SK-N-SH (cell line): ENCODE results near the gene GJA3. TPM values are rescaled to one million over a fixed set of nuclear protein-coding genes. Genes with fewer than 3 reads are reported as not detected.

Experiments
- CTCF ChIA-PET: fragments of 300-600, 350-600 bp; formaldehyde crosslinking; extraction: SDS; loops from one replicate; lab custom pipeline; 2021; lab: Yijun Ruan, JAX
- POLR2A ChIA-PET: fragments of 350-600 bp; sonication (Branson Sonifier 250); formaldehyde crosslinking; extraction: SDS; loops from one replicate; lab custom pipeline; 2020; ENCODE audit warnings: antibody characterized with exemption, inconsistent platforms; lab: Yijun Ruan, JAX
- DNase-seq: peaks from one replicate; pipeline ENCODE4 v3.0.0; 2012
- H2AFZ ChIP-seq: fragments of 200-600 bp; sonication (generic); 2 replicates; pipeline ENCODE4 v1.8.1; 2016; ENCODE audit warnings: antibody characterized with exemption, mild to moderate bottlenecking, low read depth
- H3F3A ChIP-seq: fragments of 200-600 bp; sonication (generic); replicated peaks from 2 replicates; pipeline ENCODE3; 2016; ENCODE audit warnings: antibody characterized with exemption, mild to moderate bottlenecking; ENCODE audit not compliant: insufficient read depth
- H3K27ac ChIP-seq, 2 experiments: fragments of 200-500 bp in 1 of 2; fragments of 200-600 bp in 1 of 2; sonication (Bioruptor generic) in 1 of 2; sonication (generic), shearing (Covaris generic) in 1 of 2; 2 replicates each; pipeline versions ENCODE4 v1.5.1 to v1.6.1; 2014 to 2016; ENCODE audit warnings: low read depth in 2 of 2, inconsistent platforms in 1 of 2, low read length in 1 of 2, mild to moderate bottlenecking in 1 of 2, mixed read lengths in 1 of 2
- H3K27me3 ChIP-seq: fragments of 200-600 bp; sonication (generic), shearing (Covaris generic); 2 replicates; pipeline ENCODE4 v1.6.1; 2016; ENCODE audit warnings: mixed run types; ENCODE audit not compliant: insufficient read depth
- H3K36me3 ChIP-seq, 2 experiments: fragments of 200-500 bp in 1 of 2; fragments of 200-600 bp in 1 of 2; sonication (Bioruptor generic) in 1 of 2; sonication (generic) in 1 of 2; replicated peaks in 1 of 2; 2 replicates each; pipeline versions ENCODE3 to v1.5.1; 2014 to 2016; ENCODE audit warnings: low read length in 1 of 2, mild to moderate bottlenecking in 1 of 2; ENCODE audit not compliant: insufficient read depth in 2 of 2, control insufficient read depth in 1 of 2
- H3K4me1 ChIP-seq, 2 experiments: fragments of 200-500 bp in 1 of 2; fragments of 200-600 bp in 1 of 2; sonication (Bioruptor generic) in 1 of 2; sonication (generic), shearing (Covaris generic) in 1 of 2; 2 replicates each; pipeline versions ENCODE4 v1.5.1 to v1.6.1; 2014 to 2016; ENCODE audit warnings: low read depth in 1 of 2, low read length in 1 of 2, mixed run types in 1 of 2; ENCODE audit not compliant: insufficient read depth in 2 of 2, control insufficient read depth in 1 of 2
- H3K4me2 ChIP-seq: fragments of 200-600 bp; sonication (generic), shearing (Covaris generic); 2 replicates; pipeline ENCODE4 v1.6.1; 2017; ENCODE audit warnings: mixed run types
- H3K4me3 ChIP-seq, 2 experiments: fragments of 200-500 bp in 1 of 2; fragments of 200-600 bp in 1 of 2; sonication (Bioruptor generic) in 1 of 2; sonication (generic), shearing (Covaris generic) in 1 of 2; 2 replicates each; pipeline versions ENCODE4 v1.5.1 to v1.8.1; 2014 to 2016; ENCODE audit warnings: low read depth in 2 of 2, inconsistent platforms in 1 of 2, low read length in 1 of 2, mild to moderate bottlenecking in 1 of 2, mixed read lengths in 1 of 2, moderate library complexity in 1 of 2
- H3K79me2 ChIP-seq: fragments of 200-600 bp; sonication (generic); 2 replicates; pipeline ENCODE4 v1.8.1; 2017; ENCODE audit warnings: mild to moderate bottlenecking; ENCODE audit not compliant: insufficient read depth
- H3K9ac ChIP-seq: fragments of 200-600 bp; sonication (generic); 2 replicates; pipeline ENCODE4 v1.6.1; 2017; ENCODE audit warnings: mixed run types
- H3K9me2 ChIP-seq: fragments of 200-600 bp; sonication (generic); 2 replicates; pipeline ENCODE4 v1.6.1; 2017; ENCODE audit warnings: mixed run types
- H3K9me3 ChIP-seq: fragments of 200-600 bp; sonication (generic); 2 replicates; pipeline ENCODE4 v1.6.1; 2017; ENCODE audit warnings: mixed run types, mild to moderate bottlenecking, moderate library complexity
- H4K20me1 ChIP-seq: fragments of 200-600 bp; sonication (generic); 2 replicates; pipeline ENCODE4 v1.6.1; 2017; ENCODE audit warnings: mild to moderate bottlenecking, mixed run types; ENCODE audit not compliant: insufficient read depth
- CHD2 ChIP-seq: fragments of 150-350 bp; IDR thresholded peaks from 2 replicates; pipeline ENCODE4 v1.6.1; 2018; ENCODE audit warnings: low read length; ENCODE audit not compliant: partially characterized antibody
- ELF1 ChIP-seq: IDR thresholded peaks from 2 replicates; pipeline ENCODE4 v1.4.0; 2012
- EZH2phosphoT487 ChIP-seq: fragments of 200-600 bp; sonication (generic); IDR thresholded peaks from 2 replicates; pipeline ENCODE4 v1.6.1; 2017; ENCODE audit warnings: low read depth, mixed run types, mild to moderate bottlenecking, antibody characterized with exemption, moderate library complexity, borderline replicate concordance
- FOSL2 ChIP-seq: IDR thresholded peaks from 2 replicates; pipeline ENCODE4 v1.4.0; 2012; ENCODE audit warnings: low read depth, mild to moderate bottlenecking, moderate library complexity, borderline replicate concordance
- GABPA ChIP-seq: IDR thresholded peaks from 2 replicates; pipeline ENCODE4 v1.4.0; 2012; ENCODE audit warnings: low read depth, mild to moderate bottlenecking
- MEF2A ChIP-seq: IDR thresholded peaks from 2 replicates; pipeline ENCODE4 v1.4.0; 2012; ENCODE audit warnings: low read depth, borderline replicate concordance
- POLR2AphosphoS5 ChIP-seq: IDR thresholded peaks from 2 replicates; pipeline ENCODE4 v1.6.1; 2012; ENCODE audit warnings: low read depth, low read length
- RCOR1 ChIP-seq: fragments of 150-350 bp; IDR thresholded peaks from 2 replicates; pipeline ENCODE4 v1.6.1; 2017; ENCODE audit warnings: antibody characterized with exemption, low read length
- RXRA ChIP-seq: IDR thresholded peaks from 2 replicates; pipeline ENCODE4 v1.4.0; 2012; ENCODE audit warnings: low read depth, mild to moderate bottlenecking, borderline replicate concordance
- SIN3A ChIP-seq: IDR thresholded peaks from 2 replicates; pipeline ENCODE4 v1.6.1; 2012; ENCODE audit warnings: low read depth, mild to moderate bottlenecking, low read length, moderate library complexity, borderline replicate concordance
- SMC3 ChIP-seq: IDR thresholded peaks from 2 replicates; pipeline ENCODE4 v1.6.1; 2012; ENCODE audit warnings: low read depth, low read length, improper control_type of control experiment
- TAF1 ChIP-seq: IDR thresholded peaks from 2 replicates; pipeline ENCODE4 v1.6.1; 2012; ENCODE audit warnings: low read depth, mild to moderate bottlenecking, low read length, moderate library complexity, borderline replicate concordance
- TEAD4 ChIP-seq: IDR thresholded peaks from 2 replicates; pipeline ENCODE4 v1.4.0; 2012; ENCODE audit warnings: mild to moderate bottlenecking, borderline replicate concordance; ENCODE audit not compliant: insufficient read depth
- WGBS: methylation state at CpG from one replicate; pipeline ENCODE4 v1.1.6; 2017; ENCODE audit warnings: low lambda C conversion rate; 5-methylcytosine and 5-hydroxymethylcytosine counted together
- polyA plus RNA-seq, 3 experiments: library from polyadenylated mRNA; depleted of rRNA; stranded (reverse); fragments of >200 nt; gene quantifications; 2 replicates each; pipeline ENCODE4 v1.2.3, GENCODE V29; 2012
- TF ChIP-seq, protein P1 (sequence below): IDR thresholded peaks from 2 replicates; pipeline ENCODE4 v1.4.0; 2012; ENCODE audit warnings: low read depth, borderline replicate concordance
- TF ChIP-seq, protein P2 (sequence below): fragments of 200-600 bp; sonication (generic); IDR thresholded peaks from 2 replicates; pipeline ENCODE4 v1.6.1; 2017; ENCODE audit warnings: antibody characterized with exemption, mild to moderate bottlenecking, moderate library complexity

The GJA3 gene
- polyA plus RNA-seq, 1 of the 3 experiments (the other 2 are of a cell fraction) = not detected

DNA sequence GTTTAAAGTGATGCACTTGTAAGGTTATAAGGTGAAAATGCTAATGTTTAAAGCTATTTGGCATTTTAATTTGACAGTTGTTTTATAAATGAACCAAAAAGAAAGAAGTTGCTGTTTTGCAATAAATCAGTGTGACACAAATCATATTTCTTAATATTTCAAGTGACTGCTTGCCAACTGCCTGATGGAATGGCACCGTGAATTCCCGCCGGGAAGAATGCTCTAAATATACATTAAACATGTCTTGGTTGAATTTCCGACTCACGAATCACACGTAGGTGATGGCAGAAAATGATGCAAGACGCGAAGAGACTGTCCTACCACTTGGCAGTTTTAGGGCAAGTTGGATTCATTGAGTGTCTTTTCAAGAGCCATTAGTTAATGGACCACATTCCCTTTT is 34.9 kb upstream of the GJA3 start:
- Histone ChIP-seq H3K79me2 (no peaks in the 10 kb centered on the region), H2AFZ (no peak overlapping the region)
- TF ChIP-seq EZH2phosphoT487 = no peak
- no peak for TF ChIP-seq GABPA
- no peak for TF ChIP-seq FOSL2
- TF ChIP-seq POLR2AphosphoS5 = no peak
- TF ChIP-seq, protein P1, sequence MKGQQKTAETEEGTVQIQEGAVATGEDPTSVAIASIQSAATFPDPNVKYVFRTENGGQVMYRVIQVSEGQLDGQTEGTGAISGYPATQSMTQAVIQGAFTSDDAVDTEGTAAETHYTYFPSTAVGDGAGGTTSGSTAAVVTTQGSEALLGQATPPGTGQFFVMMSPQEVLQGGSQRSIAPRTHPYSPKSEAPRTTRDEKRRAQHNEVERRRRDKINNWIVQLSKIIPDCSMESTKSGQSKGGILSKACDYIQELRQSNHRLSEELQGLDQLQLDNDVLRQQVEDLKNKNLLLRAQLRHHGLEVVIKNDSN = no peak
- TF ChIP-seq RXRA = no peak
- TF ChIP-seq SMC3 = no peak
- TF ChIP-seq RCOR1 = no peak
- no peak for TF ChIP-seq MEF2A
- TF ChIP-seq, protein P2, sequence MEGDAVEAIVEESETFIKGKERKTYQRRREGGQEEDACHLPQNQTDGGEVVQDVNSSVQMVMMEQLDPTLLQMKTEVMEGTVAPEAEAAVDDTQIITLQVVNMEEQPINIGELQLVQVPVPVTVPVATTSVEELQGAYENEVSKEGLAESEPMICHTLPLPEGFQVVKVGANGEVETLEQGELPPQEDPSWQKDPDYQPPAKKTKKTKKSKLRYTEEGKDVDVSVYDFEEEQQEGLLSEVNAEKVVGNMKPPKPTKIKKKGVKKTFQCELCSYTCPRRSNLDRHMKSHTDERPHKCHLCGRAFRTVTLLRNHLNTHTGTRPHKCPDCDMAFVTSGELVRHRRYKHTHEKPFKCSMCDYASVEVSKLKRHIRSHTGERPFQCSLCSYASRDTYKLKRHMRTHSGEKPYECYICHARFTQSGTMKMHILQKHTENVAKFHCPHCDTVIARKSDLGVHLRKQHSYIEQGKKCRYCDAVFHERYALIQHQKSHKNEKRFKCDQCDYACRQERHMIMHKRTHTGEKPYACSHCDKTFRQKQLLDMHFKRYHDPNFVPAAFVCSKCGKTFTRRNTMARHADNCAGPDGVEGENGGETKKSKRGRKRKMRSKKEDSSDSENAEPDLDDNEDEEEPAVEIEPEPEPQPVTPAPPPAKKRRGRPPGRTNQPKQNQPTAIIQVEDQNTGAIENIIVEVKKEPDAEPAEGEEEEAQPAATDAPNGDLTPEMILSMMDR = no peak
- TF ChIP-seq SIN3A = no peak
- no peak for TF ChIP-seq ELF1
- no peak for TF ChIP-seq CHD2
- TF ChIP-seq TAF1 = no peak
- no peak for TF ChIP-seq TEAD4
- TF ChIP-seq, all 33 proteins: peak for 0
- WGBS = 10% methylated on average over 8 of the region's 8 CpGs
- no peaks in the 10 kb centered on the region for H3K9me2 ChIP-seq
- no peak overlapping the region for H3K4me2 ChIP-seq
- H3K4me3 ChIP-seq = no peak overlapping the region
- H4K20me1 ChIP-seq = 0 out of 2 replicates have a peak, but pooled peaks cover 4% of the 10 kb centered on the region
- H3K9ac ChIP-seq = no peak overlapping the region
- no peak for DNase-seq
- no peak overlapping the region for H3K27ac ChIP-seq
- H3F3A ChIP-seq = peaks cover 7% of the 10 kb centered on the region
- peaks cover 4 to 11% of the 10 kb centered on the region in 2 experiments; a peak in 1 of 4 replicates for H3K4me1 ChIP-seq
- POLR2A ChIA-PET = no interaction called here
- CTCF ChIA-PET = interaction anchor here (1.3 to 5.6 kb wide), 3 partner anchors 12 to 55 kb away, joined by 3 to 89 read pairs (median 11); no protein-coding TSS in a partner anchor
- no peaks in the 10 kb centered on the region for H3K9me3 ChIP-seq
- H3K27me3 ChIP-seq = peaks cover 75% of the 10 kb centered on the region
- no peaks in the 10 kb centered on the region for H3K36me3 ChIP-seq
